ENCODE measurements around the gene VPS26A.
A peak's percentile ranks its signal among the peaks of the same experiment; 100 is the strongest.

The VPS26A gene

DNA sequence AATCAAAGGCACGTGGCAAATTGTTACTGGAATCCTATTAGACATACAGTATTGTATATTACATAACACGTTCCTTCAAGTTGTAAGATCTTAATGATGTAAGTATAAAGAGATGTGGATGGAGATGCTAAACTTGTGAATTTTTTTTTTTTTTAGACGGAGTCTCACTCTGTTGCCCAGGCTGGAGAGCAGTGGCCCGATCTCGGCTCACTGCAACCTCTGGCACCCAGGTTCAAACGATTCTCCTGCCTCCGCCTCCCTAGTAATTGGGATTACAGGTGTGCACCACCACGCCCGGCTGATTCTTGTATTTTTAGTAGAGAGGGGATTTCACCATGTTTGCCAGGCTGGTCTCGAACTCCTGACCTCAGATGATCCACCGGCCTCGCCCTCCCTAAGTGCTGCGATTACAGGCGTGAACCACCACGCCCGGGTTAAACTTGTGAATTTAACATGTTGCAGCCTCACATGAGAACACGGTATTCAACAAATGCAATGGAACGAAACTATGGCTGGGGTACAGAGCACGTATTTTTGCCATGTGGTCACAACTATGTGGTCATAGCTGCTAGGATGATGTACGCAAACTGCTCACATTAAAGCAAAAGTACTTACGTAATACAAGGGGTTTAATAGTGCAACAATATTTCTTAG, 55.2 kb downstream of the VPS26A start:
- DNase-seq = no peak

DNA sequence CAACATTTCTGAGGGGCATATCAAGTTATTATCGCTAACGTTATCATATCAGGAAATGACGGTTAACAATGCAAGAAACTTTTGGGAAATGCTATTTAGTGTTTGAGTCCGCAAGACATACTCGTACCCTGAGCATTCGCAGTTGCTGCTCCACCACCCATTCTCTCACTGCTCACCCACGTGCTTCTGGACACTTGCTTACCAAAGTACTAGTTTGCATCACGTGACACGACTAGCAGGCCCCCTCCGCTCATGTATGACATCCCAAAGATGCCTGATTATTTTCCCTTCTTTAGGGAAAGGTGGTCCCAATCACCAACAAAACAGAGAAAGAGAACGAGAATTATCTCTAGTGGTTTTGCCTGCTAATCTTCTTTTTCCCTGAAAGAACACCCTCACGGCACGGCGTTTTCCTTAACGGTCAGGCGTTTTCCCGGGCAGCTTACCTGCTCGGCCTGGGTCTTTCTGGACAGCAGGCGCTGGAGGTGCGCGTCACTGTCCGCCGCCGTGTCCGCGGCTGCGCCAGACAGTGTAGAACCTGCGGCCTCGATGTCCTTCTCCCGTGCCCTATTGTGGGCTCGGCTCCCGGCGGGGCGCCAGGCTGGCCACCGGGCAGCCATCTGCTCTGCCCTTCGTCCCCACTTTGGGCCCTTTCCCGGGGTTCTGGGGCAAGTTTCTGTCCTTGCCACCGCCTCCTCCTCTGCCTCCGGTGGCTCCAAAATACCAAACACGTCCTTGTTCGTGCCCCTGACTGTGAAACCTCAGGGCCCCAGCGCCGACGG, 56.0 kb downstream of the VPS26A start, which contains the start of gene SUPV3L1:
SUPV3L1 (plus strand) TSS at position 492 of the 782 bp plus-strand sequence; CDS start at position 550, 58 bp downstream.
- peak; percentile 91 for DNase-seq

DNA sequence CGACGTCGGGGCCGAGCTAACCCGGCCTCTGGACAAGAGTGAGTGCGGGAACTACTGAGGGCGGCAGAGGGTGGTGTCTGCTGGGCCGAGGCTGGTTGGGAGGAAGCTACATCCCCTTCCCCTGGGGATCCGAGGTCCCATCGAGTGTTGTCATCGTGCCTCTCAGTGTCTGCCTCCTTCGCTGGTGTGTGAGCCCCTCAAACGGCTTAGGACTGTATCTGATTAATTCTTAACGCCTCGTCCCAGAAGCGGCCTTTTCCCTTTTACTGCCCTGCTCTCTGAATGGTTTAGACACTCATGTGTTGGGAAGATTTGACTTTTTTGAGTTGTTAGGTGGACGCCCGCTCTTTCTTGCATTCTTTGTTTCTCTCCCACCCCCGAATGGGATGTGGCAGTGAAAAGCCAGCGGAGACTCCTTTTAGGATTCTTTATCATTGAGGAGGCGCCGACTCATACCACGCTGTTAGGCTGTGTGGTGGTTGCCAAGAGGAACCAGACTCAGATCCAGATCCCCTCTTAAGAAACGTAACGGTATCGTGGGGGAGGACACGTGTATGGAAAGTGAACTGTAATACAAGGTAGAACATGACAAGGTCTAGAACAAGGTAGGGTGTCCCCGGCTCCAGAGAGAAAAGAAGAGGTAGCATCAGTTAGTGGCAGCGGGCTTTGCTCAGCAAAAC, 56.7 kb downstream of the VPS26A start:
- no peak for DNase-seq

DNA sequence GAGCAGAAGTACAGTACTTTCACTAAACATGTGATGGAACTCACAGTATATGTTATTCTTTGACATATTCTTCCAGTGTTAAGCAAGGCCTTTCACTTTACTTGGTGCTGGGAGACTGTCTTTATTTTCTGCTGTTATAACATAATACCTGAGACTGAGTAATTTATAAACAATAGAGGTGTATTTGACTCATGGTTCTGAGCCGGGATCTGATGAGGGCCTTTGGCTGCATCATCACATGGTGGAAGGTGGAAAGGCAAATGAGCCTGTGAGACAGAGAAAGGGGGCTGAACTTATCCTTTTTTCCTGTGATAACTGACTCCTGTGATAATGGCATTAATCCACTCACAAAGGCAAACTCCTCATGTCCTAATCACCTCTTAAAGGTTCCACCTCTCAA, 57.5 kb downstream of the VPS26A start:
- DNase-seq = no peak

DNA sequence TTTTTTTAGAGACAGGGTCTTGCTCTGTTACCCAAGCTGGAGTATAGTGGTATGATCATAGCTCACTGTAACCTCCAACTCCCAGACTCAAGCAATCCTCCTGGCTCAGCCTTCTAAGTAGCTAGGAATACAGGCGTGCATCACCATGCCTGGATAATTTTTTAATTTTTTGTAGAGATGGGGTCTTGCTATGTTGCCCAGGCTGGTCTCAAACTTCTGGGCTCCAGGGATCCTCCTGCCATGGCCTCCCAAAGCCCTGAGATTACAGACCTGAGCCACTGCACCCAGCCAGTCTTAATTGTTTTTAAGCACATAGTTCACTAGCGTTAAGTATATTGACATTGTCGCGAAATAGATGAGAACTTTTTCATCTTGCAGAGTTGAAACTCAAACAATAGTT, 58.0 kb downstream of the VPS26A start:
- no peak for DNase-seq

DNA sequence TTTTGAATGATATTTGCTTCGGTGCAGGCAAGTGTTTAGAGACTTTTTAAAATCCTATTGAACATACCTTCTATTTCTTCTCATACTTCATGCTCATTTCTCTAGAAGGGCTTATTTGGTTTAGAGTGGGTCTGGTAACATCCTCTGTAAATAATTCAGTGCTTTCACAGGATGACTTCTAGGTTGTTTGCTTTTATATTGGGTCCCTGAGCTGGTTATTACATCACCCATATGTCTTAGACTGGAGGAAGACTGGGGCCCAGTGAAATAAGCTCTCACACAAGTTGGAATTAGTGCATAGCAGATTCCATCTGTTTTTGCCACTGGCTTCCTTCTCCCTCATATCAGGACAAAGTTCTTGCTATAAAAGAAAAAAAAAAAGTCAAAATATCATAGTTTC, 62.5 kb downstream of the VPS26A start:
- DNase-seq = no peak

DNA sequence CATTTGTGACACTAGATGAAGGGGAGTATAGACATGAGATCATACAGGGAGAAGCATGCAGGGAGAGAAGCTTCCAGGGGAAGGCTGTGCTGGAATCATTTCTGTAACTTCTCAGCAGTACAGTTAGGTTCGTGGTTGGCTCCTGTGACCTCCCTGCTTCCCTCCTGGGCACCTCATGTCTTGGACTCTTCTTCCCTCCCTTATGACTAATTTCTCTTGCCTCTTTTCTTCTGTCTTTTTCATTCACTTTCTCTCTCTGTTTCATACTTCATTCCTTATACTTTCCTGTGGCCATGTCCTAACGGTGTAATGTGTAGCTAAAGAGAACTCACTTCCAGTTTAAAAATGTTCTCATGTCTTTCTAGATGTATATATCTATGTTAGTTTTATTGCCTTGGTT, 77.1 kb downstream of the VPS26A start:
- no peak for DNase-seq

DNA sequence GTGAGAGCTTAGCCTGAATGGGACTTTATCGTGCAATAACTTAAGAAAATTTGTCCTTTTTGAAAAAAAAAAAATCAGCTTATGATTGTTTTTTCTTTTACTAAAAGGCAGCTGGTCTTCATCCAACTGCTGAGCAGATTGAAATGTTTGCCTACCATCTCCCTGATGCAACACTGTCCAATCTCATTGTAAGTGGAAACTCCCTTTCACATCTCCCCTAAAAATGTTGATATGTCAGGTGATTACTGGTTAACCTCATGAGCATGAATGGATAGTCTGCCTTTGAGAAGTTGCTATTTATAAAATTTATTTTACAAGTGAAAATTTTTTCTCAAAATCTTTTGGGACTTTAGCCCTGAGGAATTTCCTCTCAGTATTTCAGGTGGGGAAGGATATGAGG, 78.4 kb downstream of the VPS26A start:
- DNase-seq = no peak

DNA sequence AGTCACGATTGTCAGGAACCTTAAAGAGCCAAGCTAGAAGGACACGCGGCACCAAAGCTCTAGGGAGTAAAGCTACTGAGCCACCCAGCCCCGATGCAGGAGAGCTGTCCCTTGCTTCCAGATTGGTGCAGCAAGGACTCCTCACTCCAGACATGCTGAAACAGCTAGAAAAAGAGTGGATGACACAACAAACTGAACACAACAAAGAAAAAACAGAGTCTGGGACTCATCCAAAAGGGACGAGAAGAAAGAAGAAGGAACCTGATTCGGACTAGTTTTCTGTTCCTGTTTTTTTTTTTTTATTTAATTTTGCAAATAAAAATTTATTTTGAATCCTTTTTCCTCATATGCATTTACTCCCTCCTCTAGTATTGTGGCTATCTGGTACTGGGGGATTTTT, 84.8 kb downstream of the VPS26A start:
- DNase-seq = no peak

DNA sequence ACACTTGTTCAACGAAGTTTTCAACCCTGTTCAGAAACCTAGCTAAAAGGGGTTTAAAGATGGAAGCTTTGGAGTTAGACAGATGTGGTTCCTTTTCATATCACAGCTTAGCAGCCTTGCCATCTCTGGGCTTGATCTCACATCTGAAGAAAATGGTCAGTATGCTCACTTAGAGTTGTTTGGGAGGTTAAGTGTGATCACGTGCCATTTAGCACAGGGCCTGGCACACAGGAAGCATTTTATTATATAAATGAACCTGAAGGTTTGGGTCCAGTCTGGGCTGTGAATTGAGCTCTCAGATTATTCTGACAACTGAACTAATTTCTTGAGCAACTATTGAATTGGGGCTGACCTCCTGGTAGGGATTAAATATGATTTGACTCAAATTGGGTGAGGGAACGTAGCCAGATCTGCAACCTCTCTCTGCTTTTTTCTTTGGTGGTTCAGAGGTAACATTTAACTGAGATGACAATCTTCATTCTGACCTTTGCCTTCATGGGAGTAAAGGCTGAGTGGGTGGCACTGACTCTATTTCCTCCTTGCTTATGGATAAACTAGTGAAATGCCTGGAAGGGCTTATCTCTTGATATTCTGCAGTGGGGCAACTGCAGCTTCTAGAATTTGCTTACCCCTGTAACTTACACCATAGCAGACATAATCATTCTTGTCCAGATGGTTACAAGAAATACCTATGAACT, 86.0 kb downstream of the VPS26A start:
- no peak for DNase-seq

DNA sequence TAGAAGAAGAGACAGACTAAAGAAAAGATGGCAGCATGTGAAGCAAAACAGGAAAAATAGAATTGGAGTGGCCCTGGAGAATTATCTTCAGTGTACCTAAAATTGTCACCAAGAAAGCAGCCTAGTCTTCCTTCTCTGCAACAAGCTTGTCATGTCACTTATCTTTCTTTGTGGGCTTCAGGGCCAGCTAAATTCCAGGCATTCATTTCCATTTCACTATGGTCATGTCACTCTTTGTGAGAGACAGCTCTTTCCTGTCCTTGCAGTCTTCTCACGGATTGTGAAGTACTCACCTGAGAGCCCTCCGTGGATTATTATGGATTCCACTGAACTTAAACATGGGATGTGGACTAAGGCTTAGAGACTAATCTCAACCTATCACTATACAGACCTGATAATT, 87.1 kb downstream of the VPS26A start:
- no peak for DNase-seq

DNA sequence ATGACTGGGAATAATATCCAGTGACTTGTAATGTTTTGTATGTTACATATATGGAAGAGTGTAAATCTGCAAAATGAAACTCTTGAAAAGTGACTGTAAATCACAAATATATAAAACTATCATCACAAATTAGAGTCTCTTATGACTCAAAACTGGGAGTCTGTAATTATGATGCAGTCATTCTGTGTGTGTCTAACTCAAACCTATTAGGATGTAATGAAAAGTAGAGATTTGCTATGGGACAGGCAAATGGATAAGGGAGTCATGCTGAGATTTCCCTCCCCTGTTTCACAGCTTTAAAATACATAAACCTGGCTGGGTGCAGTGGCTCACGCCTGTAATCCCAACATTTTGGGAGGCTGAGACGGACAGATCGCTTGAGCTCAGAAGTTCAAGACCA, 87.5 kb downstream of the VPS26A start:
- no peak for DNase-seq

DNA sequence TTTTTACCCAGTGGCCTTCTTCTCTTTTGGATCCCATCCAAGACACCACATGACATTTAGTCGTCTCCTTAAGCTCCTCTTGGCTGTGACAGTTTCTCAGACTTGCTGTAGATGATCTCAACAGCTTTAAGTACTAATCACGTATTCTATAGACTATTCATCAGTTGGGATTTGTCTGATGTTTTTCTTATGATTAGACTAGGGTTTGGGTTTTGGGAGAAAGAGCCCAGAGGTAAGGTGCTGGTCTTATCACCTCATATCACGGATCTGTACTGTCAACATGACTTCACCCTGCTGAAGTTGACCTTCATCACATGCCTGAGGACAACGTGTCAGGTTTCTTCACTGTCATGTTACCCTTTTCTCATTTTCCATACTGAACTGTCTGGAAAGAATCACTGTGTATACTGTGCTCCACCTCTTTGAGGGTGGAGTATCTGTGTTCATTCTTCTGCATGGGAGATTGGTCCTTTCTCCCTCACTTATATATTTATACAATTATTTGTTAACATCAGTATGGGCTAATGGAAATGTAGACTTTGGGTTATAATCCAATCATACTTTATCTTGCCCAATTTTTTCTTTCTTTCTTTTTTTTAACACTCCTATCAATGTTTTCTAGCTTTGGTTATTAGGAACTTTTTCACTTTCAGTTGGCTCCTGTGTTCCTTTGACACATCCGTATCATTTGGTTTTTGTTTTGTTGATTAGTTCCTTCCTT, 89.8 kb downstream of the VPS26A start:
- no peak for DNase-seq

DNA sequence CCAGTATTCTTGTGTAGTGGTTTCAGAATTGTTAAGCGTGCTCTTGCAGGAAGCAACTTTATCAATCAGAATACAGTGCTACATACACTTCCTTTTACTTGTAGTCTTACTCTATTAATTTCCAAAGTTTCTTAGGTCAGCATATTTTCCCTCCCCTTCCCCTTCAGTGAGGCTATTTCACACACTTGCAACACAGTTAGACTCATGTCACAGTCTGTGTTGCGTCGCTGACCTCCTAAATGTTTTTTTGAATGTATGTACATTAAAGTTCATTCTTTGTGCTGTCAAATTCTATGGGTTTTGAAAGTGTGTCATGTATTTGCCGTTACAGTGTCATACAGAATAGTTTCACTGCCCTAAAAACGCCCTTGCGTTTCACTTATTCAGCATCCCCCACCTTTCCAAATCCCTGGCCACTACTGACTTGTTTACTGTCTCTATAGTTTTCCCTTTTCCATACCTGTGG, 90.7 kb downstream of the VPS26A start:
- no peak for DNase-seq

DNA sequence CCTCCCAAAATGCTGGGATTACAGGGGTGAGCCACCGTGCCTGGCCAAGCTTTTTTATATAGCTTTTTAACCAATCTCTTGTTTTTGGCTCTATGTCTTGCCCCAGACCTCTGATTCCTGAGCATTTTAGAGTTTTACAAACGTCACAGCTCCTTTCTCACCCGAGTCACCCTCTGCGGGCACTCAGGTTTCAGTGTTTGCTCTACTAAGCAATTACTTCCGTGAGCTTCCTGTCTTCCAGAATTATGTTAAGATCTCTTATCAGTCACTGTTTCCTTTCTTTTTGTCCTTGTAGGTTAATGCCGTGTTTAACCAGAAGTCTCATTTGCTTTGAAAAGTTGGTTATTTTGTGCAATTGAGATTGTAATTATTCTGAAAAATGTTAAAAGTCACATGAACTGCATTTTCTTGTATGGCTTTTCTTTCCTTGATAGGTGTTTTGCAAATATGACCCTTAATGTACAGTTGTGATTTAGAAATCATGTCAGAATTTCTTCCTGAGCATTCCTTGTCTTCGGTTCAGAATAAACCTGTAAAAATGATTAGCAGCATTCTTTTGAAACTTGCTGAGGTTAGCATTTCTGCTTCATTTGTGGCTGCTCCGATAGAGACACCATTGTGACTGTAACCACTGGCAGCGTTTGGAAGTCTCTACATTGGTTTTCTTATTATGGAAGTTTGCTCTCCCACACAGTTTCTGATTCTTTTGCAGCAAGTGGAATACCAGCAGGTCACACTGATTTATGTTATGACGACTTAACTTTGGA, 91.6 kb downstream of the VPS26A start:
- DNase-seq = no peak

DNA sequence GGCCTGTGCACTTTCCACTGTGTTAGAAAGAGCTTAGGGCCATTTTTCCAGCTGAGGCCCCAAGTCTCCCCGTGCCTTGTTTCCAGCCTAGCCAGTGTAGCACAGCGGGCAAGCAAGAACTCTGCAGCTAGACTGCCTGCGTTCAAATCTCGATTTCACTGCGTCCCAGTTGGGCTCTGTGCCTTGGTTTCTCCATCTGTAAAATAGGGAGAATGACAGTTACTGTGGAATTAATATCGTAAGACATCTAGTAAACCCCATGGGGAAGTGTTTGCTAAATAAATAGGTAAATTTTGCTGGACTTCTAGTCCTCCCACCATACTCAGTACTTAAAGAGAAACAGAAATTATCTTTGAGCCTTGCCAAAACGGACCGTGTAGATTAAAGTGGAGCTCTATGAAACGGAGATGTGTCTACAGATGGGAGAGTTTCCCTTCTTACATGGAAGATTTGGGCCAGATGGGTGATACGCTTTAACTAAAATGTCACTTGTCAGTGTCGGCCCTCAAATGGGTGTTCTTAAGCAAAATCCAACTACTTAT, 92.7 kb downstream of the VPS26A start:
- no peak for DNase-seq

DNA sequence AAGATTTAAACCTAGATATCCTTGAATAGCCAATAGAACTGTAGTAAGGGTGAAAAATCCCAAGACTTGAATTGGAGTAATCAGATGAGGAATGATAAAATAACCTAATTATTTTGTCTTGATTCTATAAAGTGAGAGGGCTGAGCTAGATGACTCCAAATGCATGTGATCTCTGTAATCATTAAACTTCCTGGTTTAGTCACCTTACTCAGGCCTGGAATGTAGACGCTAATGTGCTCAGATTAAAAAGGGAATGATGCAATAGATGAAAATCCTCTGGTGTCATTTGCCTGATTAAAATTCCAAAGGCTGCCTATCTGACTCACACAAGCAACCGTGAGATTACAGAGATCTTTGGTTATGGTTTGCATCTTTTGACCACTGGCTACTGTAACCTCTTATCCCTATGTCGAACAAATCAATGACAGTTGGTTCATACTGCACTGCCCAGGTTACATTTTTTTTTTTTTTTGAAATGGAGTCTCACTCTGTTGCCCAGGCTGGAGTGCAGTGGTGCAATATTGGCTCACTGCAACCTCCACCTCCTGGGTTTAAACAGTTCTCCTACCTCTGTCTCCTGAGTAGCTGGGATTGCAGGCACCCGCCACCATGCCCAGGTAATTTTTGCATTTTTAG, 93.3 kb downstream of the VPS26A start:
- no peak for DNase-seq

DNA sequence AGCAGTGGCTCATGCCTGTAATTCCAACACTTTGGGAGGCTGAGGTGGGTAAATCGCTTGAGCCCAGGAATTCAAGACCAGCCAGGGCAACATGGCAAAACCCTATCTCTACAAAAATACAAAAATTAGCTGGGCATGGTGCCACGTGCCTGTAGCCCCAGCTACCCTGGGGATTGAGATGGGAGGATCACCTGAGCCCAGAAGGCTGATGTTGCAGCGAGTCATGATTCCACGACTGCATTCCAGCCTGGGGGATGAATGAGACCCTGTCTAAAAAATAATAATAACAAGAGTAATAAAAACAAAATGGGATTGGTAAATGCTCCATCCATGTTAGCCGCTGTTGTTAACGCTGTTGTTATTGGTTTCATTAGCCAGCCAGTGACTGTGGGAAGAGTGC, 94.9 kb downstream of the VPS26A start:
- DNase-seq = no peak

DNA sequence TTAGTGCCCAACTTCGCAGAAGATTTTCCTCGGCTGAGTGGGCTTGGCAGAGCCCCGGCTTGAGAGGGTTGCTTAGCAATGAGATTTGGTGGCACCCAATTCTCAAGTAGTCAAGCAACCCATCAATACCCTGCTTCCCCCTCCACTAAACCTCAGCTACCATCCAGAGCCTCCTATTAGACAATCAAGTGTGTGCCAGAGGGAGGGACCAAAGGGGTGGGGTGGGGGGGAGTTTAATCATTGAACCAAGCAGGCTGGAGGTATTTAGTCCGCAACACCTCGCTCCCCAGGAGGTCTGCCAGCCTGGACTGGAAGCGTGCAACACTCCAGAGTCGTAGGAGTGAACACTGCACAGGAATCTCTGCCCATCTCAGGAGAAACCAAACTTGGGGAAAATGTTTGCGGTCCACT, 96.1 kb downstream of the VPS26A start, which contains the start of gene HKDC1:
HKDC1 (plus strand) TSS at position 292 of the 411 bp plus-strand sequence; CDS start at position 396, 104 bp downstream.
- no peak for DNase-seq

DNA sequence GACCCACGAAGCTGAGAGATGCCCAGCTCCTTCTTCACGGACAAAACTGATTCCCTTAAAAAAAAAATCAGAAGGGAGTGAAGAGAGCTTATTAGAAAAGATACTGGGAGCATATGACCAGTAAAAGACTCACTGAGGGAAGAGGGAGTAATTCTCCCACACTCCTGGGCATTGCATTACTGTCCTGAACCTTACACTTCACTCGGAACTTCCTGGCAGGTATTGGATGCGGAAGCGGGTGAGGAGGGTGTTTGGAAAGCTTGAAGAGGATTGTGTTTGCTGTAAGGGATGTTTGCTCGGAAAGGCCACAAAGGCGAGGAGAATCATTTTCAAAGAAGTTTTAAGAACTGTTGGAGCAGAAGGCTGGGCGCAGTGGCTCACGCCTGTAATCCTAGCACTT, 96.5 kb downstream of the VPS26A start:
- DNase-seq = no peak

Measured in NCI-H1694 (cell line).